Right atrium auricular region (tissue), 2 donors: ENCODE data around the gene OR1L4. TPM values are rescaled to one million over a fixed set of nuclear protein-coding genes. Genes with fewer than 3 reads are reported as not detected.

Source experiments
- DNase-seq: peaks from one replicate; pipeline ENCODE4 v3.0.0-alpha.2; 2019; ENCODE audit warnings: low spot score
- H3K27ac ChIP-seq, 2 donors: fragments of 200-600 bp; sonication (generic); 1 replicate in 1 of 2; 2 replicates in 1 of 2; pipeline ENCODE4 v1.5.1; 2016 to 2019
- H3K27me3 ChIP-seq, 2 donors: fragments of 200-600 bp; sonication (generic); one replicate each; pipeline versions ENCODE4 v1.5.1 to v1.6.0; 2017 to 2019
- H3K36me3 ChIP-seq: fragments of 200-600 bp; sonication (generic); one replicate; pipeline ENCODE4 v1.5.1; 2016
- H3K4me1 ChIP-seq, 2 donors: fragments of 200-600 bp; sonication (generic); one replicate each; pipeline versions ENCODE4 v1.5.1 to v1.6.0; 2017 to 2019
- H3K4me3 ChIP-seq, 2 donors: fragments of 200-600 bp; sonication (generic); 1 replicate in 1 of 2; 2 replicates in 1 of 2; pipeline ENCODE4 v1.5.1; 2017 to 2019; ENCODE audit warnings: mild to moderate bottlenecking in 1 of 2, moderate library complexity in 1 of 2
- H3K9me3 ChIP-seq, 2 donors: fragments of 200-600 bp; sonication (generic); one replicate each; pipeline ENCODE4 v1.5.1; 2019
- total RNA-seq, 2 donors: library from RNA; depleted of rRNA; stranded (reverse); fragments of >200 nt; gene quantifications; one replicate each; pipeline ENCODE4 v1.1.0, GENCODE V29; 2016
- TF ChIP-seq, protein P1 (sequence below), 2 donors: fragments of 200-600 bp; sonication (generic); IDR thresholded peaks; one replicate each; pipeline ENCODE4 v1.5.1; 2019; ENCODE audit warnings: antibody characterized with exemption in 2 of 2

The OR1L4 gene, protein sequence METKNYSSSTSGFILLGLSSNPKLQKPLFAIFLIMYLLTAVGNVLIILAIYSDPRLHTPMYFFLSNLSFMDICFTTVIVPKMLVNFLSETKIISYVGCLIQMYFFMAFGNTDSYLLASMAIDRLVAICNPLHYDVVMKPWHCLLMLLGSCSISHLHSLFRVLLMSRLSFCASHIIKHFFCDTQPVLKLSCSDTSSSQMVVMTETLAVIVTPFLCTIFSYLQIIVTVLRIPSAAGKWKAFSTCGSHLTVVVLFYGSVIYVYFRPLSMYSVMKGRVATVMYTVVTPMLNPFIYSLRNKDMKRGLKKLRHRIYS
- not detected for total RNA-seq

DNA sequence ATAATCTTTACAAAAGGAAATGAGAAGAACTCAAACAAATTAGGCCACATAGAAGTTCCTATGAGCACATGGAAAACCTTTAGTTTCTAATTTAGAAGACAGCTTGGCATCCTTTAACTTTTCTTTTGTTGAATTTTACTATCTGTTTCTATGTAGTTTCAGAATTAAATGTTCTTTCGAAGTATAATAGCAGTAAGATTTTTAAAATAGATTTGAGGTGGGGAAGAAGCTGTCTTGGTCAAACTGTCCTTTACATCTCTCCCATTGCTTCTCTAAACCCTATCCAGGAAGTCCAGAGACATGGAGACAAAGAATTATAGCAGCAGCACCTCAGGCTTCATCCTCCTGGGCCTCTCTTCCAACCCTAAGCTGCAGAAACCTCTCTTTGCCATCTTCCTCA is at the start of gene OR1L4:
TSS of gene OR1L4 (plus strand) at position 301 of the 400 bp plus-strand sequence. CDS start at position 301, 0 bp downstream.
- H3K9me3 ChIP-seq = peaks cover 16 to 91% of the 10 kb centered on the region in 2 donors
- TF ChIP-seq, protein P1, sequence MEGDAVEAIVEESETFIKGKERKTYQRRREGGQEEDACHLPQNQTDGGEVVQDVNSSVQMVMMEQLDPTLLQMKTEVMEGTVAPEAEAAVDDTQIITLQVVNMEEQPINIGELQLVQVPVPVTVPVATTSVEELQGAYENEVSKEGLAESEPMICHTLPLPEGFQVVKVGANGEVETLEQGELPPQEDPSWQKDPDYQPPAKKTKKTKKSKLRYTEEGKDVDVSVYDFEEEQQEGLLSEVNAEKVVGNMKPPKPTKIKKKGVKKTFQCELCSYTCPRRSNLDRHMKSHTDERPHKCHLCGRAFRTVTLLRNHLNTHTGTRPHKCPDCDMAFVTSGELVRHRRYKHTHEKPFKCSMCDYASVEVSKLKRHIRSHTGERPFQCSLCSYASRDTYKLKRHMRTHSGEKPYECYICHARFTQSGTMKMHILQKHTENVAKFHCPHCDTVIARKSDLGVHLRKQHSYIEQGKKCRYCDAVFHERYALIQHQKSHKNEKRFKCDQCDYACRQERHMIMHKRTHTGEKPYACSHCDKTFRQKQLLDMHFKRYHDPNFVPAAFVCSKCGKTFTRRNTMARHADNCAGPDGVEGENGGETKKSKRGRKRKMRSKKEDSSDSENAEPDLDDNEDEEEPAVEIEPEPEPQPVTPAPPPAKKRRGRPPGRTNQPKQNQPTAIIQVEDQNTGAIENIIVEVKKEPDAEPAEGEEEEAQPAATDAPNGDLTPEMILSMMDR (IDR thresholded peaks at IDR 0.05) = no peak
- H3K27ac ChIP-seq = no peak within 1 kb of the TSS
- no peaks in the 10 kb centered on the region for H3K27me3 ChIP-seq
- no peak within 1 kb of the TSS for H3K4me3 ChIP-seq
- H3K36me3 ChIP-seq = no peaks in the 10 kb centered on the region
- no peak for DNase-seq
- H3K4me1 ChIP-seq = no peaks in the 10 kb centered on the region

DNA sequence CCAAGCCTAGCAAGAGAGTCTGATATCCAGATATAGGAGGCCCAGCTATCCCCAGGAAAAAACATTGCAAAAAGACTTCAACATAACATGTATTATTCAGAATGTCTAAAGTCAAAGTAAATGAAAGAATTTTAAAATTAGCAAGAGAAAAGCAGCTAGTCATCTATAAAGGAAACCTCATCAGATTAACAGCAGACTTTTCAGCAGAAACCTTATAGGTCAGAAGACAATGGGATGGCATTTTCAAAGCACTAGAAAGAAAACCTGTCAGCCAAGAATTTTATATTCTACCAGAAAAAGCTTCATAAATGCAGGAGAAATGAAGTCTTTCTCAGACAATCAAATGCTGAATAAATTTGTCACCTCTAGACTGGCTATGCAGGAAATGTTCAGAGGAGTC is 38.9 kb upstream of the OR1L4 start:
- no peak for DNase-seq
- Histone ChIP-seq H3K27ac (no peak overlapping the region), H3K4me3 (no peak overlapping the region), H3K27me3 (no peaks in the 10 kb centered on the region), H3K36me3 (no peaks in the 10 kb centered on the region), H3K9me3 (peaks cover 0 to 14% of the 10 kb centered on the region in 2 donors), H3K4me1 (no peaks in the 10 kb centered on the region)
- TF ChIP-seq, protein P1 (IDR thresholded peaks at IDR 0.05) = no peak

DNA sequence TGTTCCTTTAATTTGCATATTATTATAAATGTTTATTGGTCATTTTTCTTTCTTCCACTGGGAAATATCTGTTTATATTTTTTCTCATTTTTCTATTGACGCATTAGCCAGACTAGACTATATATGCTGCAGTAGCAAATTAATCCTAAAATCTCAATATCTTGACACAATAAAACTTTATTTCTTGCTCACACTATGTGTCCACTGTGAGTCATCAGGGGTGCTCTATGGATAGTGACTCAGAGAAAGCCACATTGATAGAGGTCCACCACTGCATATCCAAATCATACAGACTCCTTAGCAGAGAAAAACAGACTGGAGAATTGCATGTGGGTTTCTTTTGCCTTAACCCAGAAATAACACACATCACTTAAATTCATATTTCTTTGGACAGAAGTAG is 28.1 kb upstream of the OR1L4 start:
- TF ChIP-seq, protein P1 (IDR thresholded peaks at IDR 0.05) = no peak
- no peaks in the 10 kb centered on the region for H3K27me3 ChIP-seq
- H3K27ac ChIP-seq = no peak overlapping the region
- H3K4me3 ChIP-seq = no peak overlapping the region
- H3K36me3 ChIP-seq = no peaks in the 10 kb centered on the region
- H3K9me3 ChIP-seq = peaks cover 5 to 24% of the 10 kb centered on the region in 2 donors
- H3K4me1 ChIP-seq = no peaks in the 10 kb centered on the region
- no peak for DNase-seq

DNA sequence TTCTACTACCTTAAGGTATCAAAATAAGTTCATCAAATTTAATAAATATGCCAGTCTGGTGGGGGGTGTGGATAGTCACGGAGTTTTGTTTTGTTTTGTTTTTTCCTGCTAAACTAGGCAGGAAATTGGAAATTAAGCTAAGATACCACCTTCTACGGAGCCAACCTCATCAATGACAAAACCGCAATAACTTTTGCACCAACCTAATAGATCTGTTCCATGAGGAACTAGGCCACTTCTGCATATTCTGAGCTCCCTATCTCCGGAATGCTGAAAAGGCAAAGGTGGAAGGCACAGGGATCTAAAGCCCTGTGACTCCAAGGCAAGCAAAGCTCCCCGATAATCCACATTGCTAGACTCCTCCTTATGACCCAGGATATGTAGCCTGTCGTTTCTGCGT is 5.8 kb upstream of the OR1L4 start:
- H3K27me3 ChIP-seq = no peaks in the 10 kb centered on the region

DNA sequence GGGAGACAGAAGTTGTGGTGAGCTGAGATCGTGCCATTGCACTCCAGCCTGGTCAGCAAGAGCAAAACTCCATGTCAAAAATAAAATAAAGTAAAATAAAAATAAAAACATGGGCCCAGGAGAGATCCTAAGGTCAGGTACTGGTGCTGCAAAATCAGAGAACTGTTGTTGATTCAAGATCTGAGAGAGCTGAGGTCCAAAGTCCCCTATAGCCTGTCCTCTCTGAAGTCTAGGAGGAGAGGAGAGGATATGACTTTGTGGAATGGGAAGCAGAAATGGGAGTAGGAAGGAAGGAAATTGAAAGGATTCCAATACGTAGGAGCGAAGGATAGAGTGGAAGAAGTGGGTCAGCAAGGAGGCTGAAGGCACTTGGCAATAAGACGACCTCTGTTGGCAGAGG is 4.6 kb upstream of the OR1L4 start:
- no peak overlapping the region for H3K4me3 ChIP-seq
- no peaks in the 10 kb centered on the region for H3K27me3 ChIP-seq
- no peak overlapping the region for H3K27ac ChIP-seq
- no peaks in the 10 kb centered on the region for H3K36me3 ChIP-seq
- no peaks in the 10 kb centered on the region for H3K4me1 ChIP-seq
- no peak for DNase-seq
- TF ChIP-seq, protein P1 (IDR thresholded peaks at IDR 0.05) = no peak
- peaks cover 0 to 67% of the 10 kb centered on the region in 2 donors for H3K9me3 ChIP-seq

More for the DNA sequence above, 5.8 kb upstream of the OR1L4 start:
- no peak for DNase-seq
- H3K27ac ChIP-seq = no peak overlapping the region
- peaks cover 0 to 55% of the 10 kb centered on the region in 2 donors for H3K9me3 ChIP-seq
- no peaks in the 10 kb centered on the region for H3K4me1 ChIP-seq
- TF ChIP-seq, protein P1 (IDR thresholded peaks at IDR 0.05) = no peak
- H3K36me3 ChIP-seq = no peaks in the 10 kb centered on the region
- no peak overlapping the region for H3K4me3 ChIP-seq

DNA sequence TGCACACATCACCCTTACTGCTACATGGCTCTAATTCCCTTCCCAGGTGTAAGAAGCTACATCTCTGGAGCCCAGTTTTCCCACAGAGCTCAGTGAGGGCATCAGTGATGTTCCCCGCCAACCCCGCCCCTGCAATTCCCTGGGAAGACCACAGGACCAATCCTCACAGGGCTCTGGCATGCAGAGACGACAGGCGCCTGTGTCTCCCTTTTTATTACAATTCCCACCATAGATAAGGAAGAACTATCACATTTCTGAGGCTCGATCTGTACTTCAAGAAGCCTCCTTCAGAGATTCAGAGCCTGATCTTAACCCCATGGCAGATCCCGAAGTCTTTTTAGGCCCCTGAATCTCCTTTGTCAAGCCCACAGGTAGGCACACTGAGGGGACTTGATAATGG is 18.2 kb downstream of the OR1L4 start, which contains the start of gene OR1L6:
TSS of gene OR1L6 (plus strand) at position 301 of the 400 bp plus-strand sequence. CDS start 7,545 bp downstream, outside the sequence.
- Histone ChIP-seq H3K9me3 (peaks cover 0 to 35% of the 10 kb centered on the region in 2 donors), H3K27me3 (no peaks in the 10 kb centered on the region)
- no peak for DNase-seq

More for the DNA sequence above, 18.2 kb downstream of the OR1L4 start, which contains the start of gene OR1L6:
- Histone ChIP-seq H3K27ac (no peak within 1 kb of the TSS), H3K36me3 (no peaks in the 10 kb centered on the region), H3K4me1 (no peaks in the 10 kb centered on the region), H3K4me3 (no peak within 1 kb of the TSS)
- TF ChIP-seq, protein P1 (IDR thresholded peaks at IDR 0.05) = no peak
